ENCODE data around the gene MOSPD2. TPM values are rescaled to one million over a fixed set of nuclear protein-coding genes. Genes with fewer than 3 reads are reported as not detected.

The MOSPD2 gene
- total and polyA plus RNA-seq, 8 donors: 16.6 to 29.7 (median 22.6) TPM

GRCh38 chrX:14875624-14876023, 2.4 kb downstream of the MOSPD2 start:
- no peaks in the 10 kb centered on the region for H3K36me3 ChIP-seq
- intact Hi-C loops (cut with DNase I): no loop called here
- TF ChIP-seq CTCF (IDR thresholded peaks at IDR 0.05): no peak
- H3K4me3 ChIP-seq: no peak overlapping the region
- no peak for ATAC-seq
- no peak overlapping the region for H3K27ac ChIP-seq
- H3K9me3 ChIP-seq: no peaks in the 10 kb centered on the region
- peaks cover 0 to 25% of the 10 kb centered on the region in 2 donors for H3K4me1 ChIP-seq
- H3K27me3 ChIP-seq: no peaks in the 10 kb centered on the region
- no peak for DNase-seq

GRCh38 chrX:14883826-14884225, 10.6 kb downstream of the MOSPD2 start:
- no peak overlapping the region for H3K4me3 ChIP-seq
- ATAC-seq: no peak
- intact Hi-C loops (cut with DNase I): no loop called here

GRCh38 chrX:14884714-14885113, 11.5 kb downstream of the MOSPD2 start:
- no peaks in the 10 kb centered on the region for H3K4me1 ChIP-seq
- TF ChIP-seq CTCF (IDR thresholded peaks at IDR 0.05): no peak
- ATAC-seq: no peak

More at GRCh38 chrX:14883826-14884225, 10.6 kb downstream of the MOSPD2 start:
- H3K27ac ChIP-seq: no peak overlapping the region
- no peaks in the 10 kb centered on the region for H3K27me3 ChIP-seq
- H3K9me3 ChIP-seq: no peaks in the 10 kb centered on the region
- no peak for DNase-seq
- no peaks in the 10 kb centered on the region for H3K36me3 ChIP-seq
- H3K4me1 ChIP-seq: no peaks in the 10 kb centered on the region
- TF ChIP-seq CTCF (IDR thresholded peaks at IDR 0.05): no peak

GRCh38 chrX:14886252-14886651, 13.0 kb downstream of the MOSPD2 start:
- no peak for TF ChIP-seq CTCF (IDR thresholded peaks at IDR 0.05)
- no peaks in the 10 kb centered on the region for H3K4me1 ChIP-seq
- H3K9me3 ChIP-seq: no peaks in the 10 kb centered on the region
- H3K4me3 ChIP-seq: no peak overlapping the region
- no peaks in the 10 kb centered on the region for H3K27me3 ChIP-seq
- peak; percentile 82 for ATAC-seq
- H3K27ac ChIP-seq: no peak overlapping the region
- intact Hi-C loops (cut with DNase I): no loop called here
- no peak for DNase-seq
- H3K36me3 ChIP-seq: no peaks in the 10 kb centered on the region

More at GRCh38 chrX:14884714-14885113, 11.5 kb downstream of the MOSPD2 start:
- DNase-seq: no peak
- Histone ChIP-seq H3K4me3 (no peak overlapping the region), H3K27ac (no peak overlapping the region), H3K27me3 (no peaks in the 10 kb centered on the region), H3K36me3 (no peaks in the 10 kb centered on the region), H3K9me3 (no peaks in the 10 kb centered on the region)
- intact Hi-C loops (cut with DNase I): no loop called here

GRCh38 chrX:14896273-14896672, 23.1 kb downstream of the MOSPD2 start:
- Histone ChIP-seq H3K27ac (no peak overlapping the region), H3K27me3 (no peaks in the 10 kb centered on the region), H3K4me1 (no peaks in the 10 kb centered on the region), H3K9me3 (no peaks in the 10 kb centered on the region), H3K36me3 (no peaks in the 10 kb centered on the region), H3K4me3 (no peak overlapping the region)
- DNase-seq (no peak), ATAC-seq (no peak)
- no peak for TF ChIP-seq CTCF (IDR thresholded peaks at IDR 0.05)
- intact Hi-C loops (cut with DNase I): no loop called here

Measured in left lung (tissue), 10 donors.